ENCODE results near the gene S100A7.
"Not testable (repeated sequence)": the region's sequence is repeated elsewhere in the genome, so short reads cannot be mapped to it uniquely, and the experiment has no call there.

The S100A7 gene

DNA sequence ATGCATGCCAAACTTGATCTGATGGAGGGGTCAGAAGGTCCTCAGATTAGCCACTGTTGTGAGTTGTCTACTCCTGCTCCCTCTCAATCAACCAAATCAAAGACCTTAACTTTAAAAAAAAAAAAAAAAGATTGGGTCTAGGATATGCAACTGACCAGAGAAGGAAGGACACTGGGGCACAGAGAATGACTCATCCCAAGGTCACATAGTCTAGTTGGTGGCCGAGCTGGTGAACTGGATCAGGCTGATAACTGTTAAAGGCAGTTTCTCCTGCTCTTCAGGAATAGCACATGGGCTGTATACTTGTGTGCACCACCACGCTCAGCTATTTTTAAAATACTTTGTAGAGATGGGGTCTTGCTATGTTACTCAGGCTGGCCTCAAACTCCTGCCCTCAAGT lies 14.8 kb upstream of the S100A7 start:
- Histone ChIP-seq H3K36me3 (no peaks in the 10 kb centered on the region), H3K27ac (no peak overlapping the region), H3K9me3 (ENCODE audit: severe bottlenecking) (peaks cover 31% of the 10 kb centered on the region), H3K27me3 (ENCODE audit: insufficient read depth, low read depth, severe bottlenecking) (peaks cover under 1% of the 10 kb centered on the region), H3K4me3 (ENCODE audit: low read depth, low read length) (no peak overlapping the region)
- TF ChIP-seq, protein P1, sequence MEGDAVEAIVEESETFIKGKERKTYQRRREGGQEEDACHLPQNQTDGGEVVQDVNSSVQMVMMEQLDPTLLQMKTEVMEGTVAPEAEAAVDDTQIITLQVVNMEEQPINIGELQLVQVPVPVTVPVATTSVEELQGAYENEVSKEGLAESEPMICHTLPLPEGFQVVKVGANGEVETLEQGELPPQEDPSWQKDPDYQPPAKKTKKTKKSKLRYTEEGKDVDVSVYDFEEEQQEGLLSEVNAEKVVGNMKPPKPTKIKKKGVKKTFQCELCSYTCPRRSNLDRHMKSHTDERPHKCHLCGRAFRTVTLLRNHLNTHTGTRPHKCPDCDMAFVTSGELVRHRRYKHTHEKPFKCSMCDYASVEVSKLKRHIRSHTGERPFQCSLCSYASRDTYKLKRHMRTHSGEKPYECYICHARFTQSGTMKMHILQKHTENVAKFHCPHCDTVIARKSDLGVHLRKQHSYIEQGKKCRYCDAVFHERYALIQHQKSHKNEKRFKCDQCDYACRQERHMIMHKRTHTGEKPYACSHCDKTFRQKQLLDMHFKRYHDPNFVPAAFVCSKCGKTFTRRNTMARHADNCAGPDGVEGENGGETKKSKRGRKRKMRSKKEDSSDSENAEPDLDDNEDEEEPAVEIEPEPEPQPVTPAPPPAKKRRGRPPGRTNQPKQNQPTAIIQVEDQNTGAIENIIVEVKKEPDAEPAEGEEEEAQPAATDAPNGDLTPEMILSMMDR (IDR thresholded peaks at IDR 0.05; ENCODE audit: low read depth, low read length) = no peak
- DNase-seq = no peak

GRCh38 chr1:153474347-153474746 lies 13.9 kb upstream of the S100A7 start:
- Histone ChIP-seq H3K27ac (no peak overlapping the region), H3K36me3 (no peaks in the 10 kb centered on the region), H3K9me3 (ENCODE audit: severe bottlenecking) (peaks cover 40% of the 10 kb centered on the region), H3K27me3 (ENCODE audit: insufficient read depth, low read depth, severe bottlenecking) (peaks cover 9% of the 10 kb centered on the region), H3K4me3 (ENCODE audit: low read depth, low read length) (no peak overlapping the region)
- DNase-seq = no peak
- TF ChIP-seq, protein P1 (IDR thresholded peaks at IDR 0.05; ENCODE audit: low read depth, low read length) = no peak

DNA sequence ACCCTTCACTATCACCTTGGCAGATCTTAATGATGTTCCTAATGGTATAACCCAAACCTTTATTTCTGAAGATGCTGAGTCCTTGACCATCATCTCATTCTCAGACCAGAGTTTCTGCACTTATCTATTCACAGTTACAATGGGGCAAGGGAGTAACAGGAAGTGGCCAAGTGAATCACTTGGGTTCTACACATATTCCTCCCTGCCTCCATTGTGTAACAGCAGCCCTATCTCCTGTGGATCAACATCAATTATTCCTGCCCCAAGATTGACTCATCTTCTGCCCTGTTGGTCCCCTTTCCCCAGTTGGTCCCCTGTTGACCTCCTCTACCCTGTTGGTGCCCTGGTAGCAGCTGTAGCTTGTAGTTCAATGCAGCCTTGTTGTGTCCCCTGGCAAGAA lies 10.3 kb upstream of the S100A7 start:
- Histone ChIP-seq H3K27me3 (ENCODE audit: insufficient read depth, low read depth, severe bottlenecking) (peaks cover 14% of the 10 kb centered on the region), H3K4me3 (ENCODE audit: low read depth, low read length) (no peak overlapping the region), H3K9me3 (ENCODE audit: severe bottlenecking) (peaks cover 55% of the 10 kb centered on the region), H3K27ac (no peak overlapping the region), H3K36me3 (no peaks in the 10 kb centered on the region)
- TF ChIP-seq, protein P1 (IDR thresholded peaks at IDR 0.05; ENCODE audit: low read depth, low read length) = no peak
- DNase-seq = no peak

GRCh38 chr1:153466908-153467307 lies 6.5 kb upstream of the S100A7 start:
- no peak for DNase-seq
- TF ChIP-seq, protein P1 (IDR thresholded peaks at IDR 0.05; ENCODE audit: low read depth, low read length) = no peak

DNA sequence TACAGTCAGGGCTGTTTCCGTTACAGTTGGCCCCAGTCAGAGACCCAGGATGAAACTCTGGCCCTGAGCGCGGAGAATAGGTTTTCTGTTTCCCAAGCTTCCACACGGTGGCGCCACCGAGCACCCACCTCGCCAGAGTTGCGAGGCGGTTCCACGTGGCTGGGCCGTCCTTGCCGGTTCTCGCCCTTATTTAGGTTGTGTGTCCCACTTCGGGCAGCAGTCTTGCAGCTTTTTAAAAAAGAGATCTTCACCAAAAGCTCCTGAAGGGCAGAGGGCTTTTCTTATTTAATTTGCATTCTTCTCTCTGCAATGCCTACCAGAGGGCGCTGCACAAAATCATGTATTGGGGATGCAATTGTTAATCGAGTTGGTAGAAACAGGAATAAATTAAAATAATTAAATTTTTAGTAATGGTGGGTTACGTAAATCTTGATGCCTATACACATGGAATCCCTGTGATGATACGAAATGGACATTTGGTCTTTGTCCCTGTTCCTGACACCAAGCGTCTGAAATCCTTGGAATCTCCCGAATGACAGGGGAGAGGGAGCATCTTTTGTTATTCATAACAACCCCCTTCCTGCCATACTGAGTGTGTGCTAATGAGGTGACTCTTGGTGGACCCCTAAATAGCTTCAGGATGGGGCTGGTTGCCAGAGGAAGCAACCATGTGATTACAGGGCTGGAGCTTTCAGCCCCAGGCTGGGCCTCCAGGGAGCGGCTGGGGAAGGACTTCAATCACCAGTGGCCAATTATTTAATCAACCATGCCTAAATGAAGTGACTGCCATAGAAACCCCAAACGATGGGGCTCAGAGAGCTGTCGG lies 5.6 kb upstream of the S100A7 start:
- no peaks in the 10 kb centered on the region for H3K36me3 ChIP-seq
- no peak overlapping the region for H3K27ac ChIP-seq
- H3K27me3 ChIP-seq (ENCODE audit: insufficient read depth, low read depth, severe bottlenecking) = peaks cover 41% of the 10 kb centered on the region
- peaks cover 32% of the 10 kb centered on the region for H3K9me3 ChIP-seq (ENCODE audit: severe bottlenecking)
- H3K4me3 ChIP-seq (ENCODE audit: low read depth, low read length) = no peak overlapping the region
- TF ChIP-seq, protein P1 (IDR thresholded peaks at IDR 0.05; ENCODE audit: low read depth, low read length) = peak; percentile 99
- DNase-seq = peak; percentile 88

More at GRCh38 chr1:153466908-153467307, 6.5 kb upstream of the S100A7 start:
- H3K9me3 ChIP-seq (ENCODE audit: severe bottlenecking) = peaks cover 41% of the 10 kb centered on the region
- H3K36me3 ChIP-seq = no peaks in the 10 kb centered on the region
- peaks cover 35% of the 10 kb centered on the region for H3K27me3 ChIP-seq (ENCODE audit: insufficient read depth, low read depth, severe bottlenecking)
- H3K27ac ChIP-seq = no peak overlapping the region
- no peak overlapping the region for H3K4me3 ChIP-seq (ENCODE audit: low read depth, low read length)

GRCh38 chr1:153462741-153463140 lies 2.3 kb upstream of the S100A7 start:
- not testable (repeated sequence) for H3K27ac ChIP-seq; H3K9me3 ChIP-seq (ENCODE audit: severe bottlenecking); DNase-seq; H3K36me3 ChIP-seq; H3K4me3 ChIP-seq (ENCODE audit: low read depth, low read length)
- peaks cover 54% of the 10 kb centered on the region for H3K27me3 ChIP-seq (ENCODE audit: insufficient read depth, low read depth, severe bottlenecking)

All from WERI-Rb-1 (cell line).